ENCODE data around the gene TRAPPC12.

TRAPPC12 gene

GRCh38 chr2:3518496-3519254 lies 139.2 kb downstream of the TRAPPC12 start:
- no peaks in the 10 kb centered on the region for H4K20me1 ChIP-seq (ENCODE audit: low read depth, low read length)
- peaks cover 5% of the 10 kb centered on the region; the same call in 1 of the 2 replicates for H3K36me3 ChIP-seq (ENCODE audit: low read length)
- H3K27ac ChIP-seq (ENCODE audit: low read depth, low read length) = peak overlapping the region; percentile 70
- no peaks in the 10 kb centered on the region for H3K27me3 ChIP-seq (ENCODE audit: low read length)
- no peaks in the 10 kb centered on the region for H3K9me3 ChIP-seq (ENCODE audit: insufficient read depth, low read length)
- TF ChIP-seq CTCF (IDR thresholded peaks at IDR 0.05; ENCODE audit: insufficient read depth, low read length, poor library complexity, severe bottlenecking) (no peak), EZH2phosphoT487 (conservative IDR thresholded peaks at IDR 0.05; ENCODE audit: low read length) (no peak)
- H3K9me2 ChIP-seq (replicated peaks; ENCODE audit: insufficient read depth, low read length) = no peaks in the 10 kb centered on the region
- peaks cover 14% of the 10 kb centered on the region for H3K79me2 ChIP-seq (ENCODE audit: insufficient read depth, low read length)
- peak overlapping the region; percentile 82 for H2AFZ ChIP-seq (ENCODE audit: low read depth, low read length, severe bottlenecking)
- H3F3A ChIP-seq (ENCODE audit: insufficient read depth) = 0 out of 2 replicates have a peak, but pooled peaks cover 5% of the 10 kb centered on the region
- peak overlapping the region; percentile 84 for H3K4me3 ChIP-seq (ENCODE audit: insufficient read depth, low read length, poor library complexity, severe bottlenecking)
- peak overlapping the region; percentile 94 for H3K4me2 ChIP-seq (ENCODE audit: low read depth, low read length, poor library complexity, severe bottlenecking)
- peak overlapping the region; percentile 91 for H3K9ac ChIP-seq (ENCODE audit: low read length)

- Histone ChIP-seq H3K27me3 (ENCODE audit: low read length) (no peaks in the 10 kb centered on the region), H3K9ac (ENCODE audit: low read length) (peak within 1 kb of the TSS; percentile 91), H3K9me2 (replicated peaks; ENCODE audit: insufficient read depth, low read length) (no peaks in the 10 kb centered on the region), H3K36me3 (ENCODE audit: low read length) (peaks cover 5% of the 10 kb centered on the region; the same call in 1 of the 2 replicates), H2AFZ (ENCODE audit: low read depth, low read length, severe bottlenecking) (peak within 1 kb of the TSS; percentile 82), H3K4me2 (ENCODE audit: low read depth, low read length, poor library complexity, severe bottlenecking) (peak within 1 kb of the TSS; percentile 94), H4K20me1 (ENCODE audit: low read depth, low read length) (no peaks in the 10 kb centered on the region), H3K9me3 (ENCODE audit: insufficient read depth, low read length) (no peaks in the 10 kb centered on the region), H3K4me3 (ENCODE audit: insufficient read depth, low read length, poor library complexity, severe bottlenecking) (peak within 1 kb of the TSS; percentile 84), H3F3A (ENCODE audit: insufficient read depth) (0 out of 2 replicates have a peak, but pooled peaks cover 5% of the 10 kb centered on the region), H3K27ac (ENCODE audit: low read depth, low read length) (peak within 1 kb of the TSS; percentile 70), H3K79me2 (ENCODE audit: insufficient read depth, low read length) (peaks cover 14% of the 10 kb centered on the region)
- TF ChIP-seq CTCF (IDR thresholded peaks at IDR 0.05; ENCODE audit: insufficient read depth, low read length, poor library complexity, severe bottlenecking) (no peak), EZH2phosphoT487 (conservative IDR thresholded peaks at IDR 0.05; ENCODE audit: low read length) (no peak)
These were observed 140.0 kb downstream of the TRAPPC12 start, which contains the start of gene ADI1 for GRCh38 chr2:3519255-3520205. TSS of gene ADI1 (minus strand) at chr2:3519531. CDS start at chr2:3519487, 44 bp downstream.

GRCh38 chr2:3520591-3520990 lies 141.1 kb downstream of the TRAPPC12 start:
- Histone ChIP-seq H3K79me2 (ENCODE audit: insufficient read depth, low read length) (peaks cover 14% of the 10 kb centered on the region), H3K27me3 (ENCODE audit: low read length) (no peaks in the 10 kb centered on the region), H3K9me2 (replicated peaks; ENCODE audit: insufficient read depth, low read length) (no peaks in the 10 kb centered on the region), H3K36me3 (ENCODE audit: low read length) (peaks cover 5% of the 10 kb centered on the region; the same call in 1 of the 2 replicates), H3K27ac (ENCODE audit: low read depth, low read length) (no peak overlapping the region), H3K4me3 (ENCODE audit: insufficient read depth, low read length, poor library complexity, severe bottlenecking) (no peak overlapping the region), H4K20me1 (ENCODE audit: low read depth, low read length) (no peaks in the 10 kb centered on the region), H3K9ac (ENCODE audit: low read length) (0 out of 2 replicates have a peak overlapping the region, but pooled peaks have one; percentile 83), H3F3A (ENCODE audit: insufficient read depth) (0 out of 2 replicates have a peak, but pooled peaks cover 5% of the 10 kb centered on the region), H3K4me2 (ENCODE audit: low read depth, low read length, poor library complexity, severe bottlenecking) (peak overlapping the region; percentile 69), H2AFZ (ENCODE audit: low read depth, low read length, severe bottlenecking) (no peak overlapping the region), H3K9me3 (ENCODE audit: insufficient read depth, low read length) (no peaks in the 10 kb centered on the region)
- no peak for TF ChIP-seq EZH2phosphoT487 (conservative IDR thresholded peaks at IDR 0.05; ENCODE audit: low read length)
- no peak for TF ChIP-seq CTCF (IDR thresholded peaks at IDR 0.05; ENCODE audit: insufficient read depth, low read length, poor library complexity, severe bottlenecking)

Measured in SU-DHL-6 (cell line).